Mesenchymal stem cell (in vitro differentiated cells and primary cell): ENCODE results near the gene DRICH1.
"Not testable (repeated sequence)": the region's sequence is repeated elsewhere in the genome, so short reads cannot be mapped to it uniquely, and the experiment has no call there.

Experiments used
- DNase-seq: peaks from one replicate; pipeline ENCODE4 v3.0.0-alpha.2; 2013
- H2AFZ ChIP-seq: one replicate; pipeline ENCODE4 v1.6.1; 2013; ENCODE audit warnings: low read depth, mild to moderate bottlenecking, control low read depth, inconsistent platforms, low read length, moderate library complexity
- H2AK5ac ChIP-seq: 2 replicates; pipeline ENCODE4 v1.6.1; 2013; ENCODE audit warnings: low read length, moderate library complexity, mild to moderate bottlenecking, inconsistent platforms; ENCODE audit not compliant: severe bottlenecking
- H2BK120ac ChIP-seq: one replicate; pipeline ENCODE4 v1.6.1; 2013; ENCODE audit warnings: low read depth, mild to moderate bottlenecking, inconsistent platforms, low read length, moderate library complexity
- H2BK12ac ChIP-seq, 2 experiments: one replicate each; pipeline ENCODE4 v1.6.1; 2013; ENCODE audit warnings: inconsistent platforms in 2 of 2, low read length in 2 of 2, mild to moderate bottlenecking in 2 of 2, moderate library complexity in 2 of 2, control low read depth in 1 of 2
- H2BK15ac ChIP-seq: one replicate; pipeline ENCODE4 v1.6.1; 2013; ENCODE audit warnings: mild to moderate bottlenecking, low read depth, inconsistent platforms; ENCODE audit not compliant: poor library complexity, severe bottlenecking
- H2BK5ac ChIP-seq: 2 replicates; pipeline ENCODE4 v1.6.1; 2013; ENCODE audit warnings: low read depth, mild to moderate bottlenecking, low read length, control low read depth, inconsistent platforms; ENCODE audit not compliant: poor library complexity, severe bottlenecking
- H3K14ac ChIP-seq, 2 experiments: one replicate each; pipeline ENCODE4 v1.6.1; 2013; ENCODE audit warnings: inconsistent platforms in 2 of 2, low read length in 2 of 2, control low read depth in 1 of 2, mild to moderate bottlenecking in 1 of 2, moderate library complexity in 1 of 2
- H3K18ac ChIP-seq, 2 experiments: one replicate each; pipeline ENCODE4 v1.6.1; 2013; ENCODE audit warnings: inconsistent platforms in 2 of 2, low read length in 2 of 2, control low read depth in 1 of 2, low read depth in 1 of 2, mild to moderate bottlenecking in 1 of 2
- H3K23ac ChIP-seq, 2 experiments: one replicate each; pipeline ENCODE4 v1.6.1; 2013; ENCODE audit warnings: inconsistent platforms in 2 of 2, low read length in 2 of 2, mild to moderate bottlenecking in 2 of 2, moderate library complexity in 2 of 2, control low read depth in 1 of 2
- H3K27ac ChIP-seq: 2 replicates; pipeline ENCODE4 v1.5.1; 2013; ENCODE audit warnings: mild to moderate bottlenecking, moderate library complexity, low read length, control low read depth, inconsistent platforms; ENCODE audit not compliant: poor library complexity, severe bottlenecking
- H3K27me3 ChIP-seq, 2 experiments: 2 replicates each; pipeline versions ENCODE4 v1.6.1 to v1.7.0; 2013; ENCODE audit warnings: low read length in 2 of 2, mild to moderate bottlenecking in 2 of 2, moderate library complexity in 2 of 2, control low read depth in 1 of 2, inconsistent platforms in 1 of 2; ENCODE audit not compliant: control insufficient read depth in 1 of 2, insufficient read depth in 1 of 2
- H3K36me3 ChIP-seq, 2 experiments: 2 replicates each; pipeline versions ENCODE4 v1.6.1 to v1.7.0; 2013; ENCODE audit warnings: low read length in 2 of 2, control low read depth in 1 of 2, inconsistent platforms in 1 of 2, low read depth in 1 of 2, mild to moderate bottlenecking in 1 of 2; ENCODE audit not compliant: insufficient read depth in 2 of 2, control insufficient read depth in 1 of 2
- H3K4ac ChIP-seq, 2 experiments: one replicate each; pipeline ENCODE4 v1.6.1; 2013; ENCODE audit warnings: inconsistent platforms in 2 of 2, low read length in 2 of 2, mild to moderate bottlenecking in 2 of 2, moderate library complexity in 2 of 2, control low read depth in 1 of 2, low read depth in 1 of 2
- H3K4me1 ChIP-seq: 2 replicates; pipeline ENCODE4 v1.6.1; 2013; ENCODE audit warnings: low read depth, low read length, control low read depth; ENCODE audit not compliant: control insufficient read depth, insufficient read depth
- H3K4me2 ChIP-seq: 2 replicates; pipeline ENCODE4 v1.6.1; 2013; ENCODE audit warnings: low read length, mild to moderate bottlenecking, inconsistent platforms; ENCODE audit not compliant: poor library complexity, severe bottlenecking
- H3K4me3 ChIP-seq, 2 experiments: 2 replicates each; pipeline versions ENCODE4 v1.5.1 to v1.7.0; 2013; ENCODE audit warnings: low read length in 2 of 2, mild to moderate bottlenecking in 2 of 2, control low read depth in 1 of 2, low read depth in 1 of 2; ENCODE audit not compliant: insufficient read depth in 1 of 2
- H3K79me1 ChIP-seq: replicated peaks from 2 replicates; pipeline ENCODE4 v1.6.1; 2013; ENCODE audit warnings: mild to moderate bottlenecking, control low read depth, low read length, inconsistent platforms; ENCODE audit not compliant: poor library complexity, severe bottlenecking
- H3K9ac ChIP-seq: 2 replicates; pipeline ENCODE4 v1.7.0; 2013; ENCODE audit warnings: mild to moderate bottlenecking, low read length, moderate library complexity
- H3K9me3 ChIP-seq: 2 replicates; pipeline ENCODE4 v1.7.0; 2013; ENCODE audit warnings: mild to moderate bottlenecking, low read length; ENCODE audit not compliant: control insufficient read depth
- H4K8ac ChIP-seq: one replicate; pipeline ENCODE4 v1.6.1; 2013; ENCODE audit warnings: inconsistent platforms, mild to moderate bottlenecking, low read length, moderate library complexity
- H4K91ac ChIP-seq: one replicate; pipeline ENCODE4 v1.6.1; 2013; ENCODE audit warnings: mild to moderate bottlenecking, low read length, inconsistent platforms
- WGBS: methylation state at CpG from one replicate; pipeline ENCODE4 v1.1.7; 2013; ENCODE audit warnings: mixed read lengths; 5-methylcytosine and 5-hydroxymethylcytosine counted together

The DRICH1 gene

DNA sequence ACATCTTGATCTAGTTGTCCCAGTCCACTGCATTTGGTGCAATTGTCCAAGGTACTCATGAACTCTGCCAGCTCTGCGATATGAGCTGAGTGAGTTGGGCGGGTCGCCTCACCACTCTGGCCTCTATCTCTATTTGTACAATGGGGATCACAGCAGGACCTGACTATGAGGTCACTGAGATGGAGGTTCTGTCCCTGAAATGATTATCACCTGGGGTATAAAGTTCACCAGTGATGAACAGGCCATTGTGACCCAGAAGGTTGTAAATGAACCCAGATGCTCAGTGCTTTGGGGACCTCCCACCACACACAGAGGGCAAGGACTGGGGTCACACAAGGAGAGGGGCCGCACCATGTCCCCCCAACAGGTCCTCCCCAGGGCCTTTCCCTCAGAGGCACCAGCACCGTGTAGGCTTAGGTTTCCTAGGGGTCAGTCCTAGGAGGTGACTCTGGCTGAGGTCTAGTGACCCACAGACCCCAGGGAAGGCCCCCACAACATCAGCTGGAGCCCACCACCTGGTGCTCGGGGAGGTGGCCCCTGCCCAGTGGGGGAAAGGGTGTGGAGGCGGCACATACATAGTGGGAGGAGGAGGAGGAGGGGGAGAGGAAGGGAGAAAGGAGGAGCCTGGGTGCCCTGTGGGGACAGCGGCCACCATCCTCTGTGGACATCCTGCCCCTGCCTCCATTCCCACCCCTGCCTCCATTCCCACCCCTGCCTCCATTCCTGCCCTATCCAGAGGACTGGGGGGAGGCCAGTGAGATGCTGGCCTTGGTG is 27.0 kb downstream of the DRICH1 start:
- Histone ChIP-seq H3K79me1 (no peaks in the 10 kb centered on the region), H2BK15ac (no peak overlapping the region), H3K4me3 (no peak overlapping the region), H4K8ac (no peak overlapping the region), H3K18ac (no peak overlapping the region), H3K36me3 (no peaks in the 10 kb centered on the region), H3K14ac (no peak overlapping the region), H3K4me2 (no peak overlapping the region), H2BK12ac (no peak overlapping the region), H2AK5ac (no peak overlapping the region), H3K23ac (no peak overlapping the region), H3K27me3 (peaks cover 19 to 23% of the 10 kb centered on the region in 2 experiments), H3K9ac (no peak overlapping the region), H4K91ac (no peak overlapping the region), H3K4me1 (no peaks in the 10 kb centered on the region), H2AFZ (no peak overlapping the region), H2BK5ac (no peak overlapping the region), H3K27ac (no peak overlapping the region), H2BK120ac (no peak overlapping the region), H3K9me3 (no peaks in the 10 kb centered on the region), H3K4ac (no peak overlapping the region)
- 74% methylated on average over 6 of the region's 8 CpGs for WGBS
- no peak for DNase-seq

DNA sequence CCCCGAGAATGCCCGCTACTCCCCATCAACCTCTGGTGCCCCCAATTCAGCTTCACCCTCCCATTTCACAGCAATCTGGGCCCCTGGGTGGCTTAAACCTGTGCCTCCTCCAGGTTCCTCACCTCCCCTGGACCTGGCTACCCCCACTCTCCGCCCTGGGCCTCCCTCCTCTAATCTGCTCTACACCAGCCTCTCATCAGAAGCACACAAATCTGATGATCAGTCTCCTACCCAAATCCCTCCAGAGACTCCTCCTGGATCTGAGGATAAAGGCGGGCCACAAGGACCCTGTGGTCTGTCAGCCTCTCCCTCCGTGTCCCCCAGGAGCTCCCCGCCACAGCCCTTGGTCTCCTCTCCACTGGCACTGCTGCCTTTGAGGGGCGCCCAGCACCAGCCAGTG is 28.9 kb downstream of the DRICH1 start:
- H3K4ac ChIP-seq = no peak overlapping the region
- H3K9ac ChIP-seq = no peak overlapping the region
- H2BK120ac ChIP-seq = no peak overlapping the region
- H4K8ac ChIP-seq = no peak overlapping the region
- no peak for DNase-seq
- no peak overlapping the region for H3K4me2 ChIP-seq
- no peaks in the 10 kb centered on the region for H3K36me3 ChIP-seq
- no peak overlapping the region for H3K14ac ChIP-seq
- no peaks in the 10 kb centered on the region for H3K4me1 ChIP-seq
- no peak overlapping the region for H2BK15ac ChIP-seq
- no peak overlapping the region for H3K18ac ChIP-seq
- H2AK5ac ChIP-seq = no peak overlapping the region
- H2AFZ ChIP-seq = no peak overlapping the region
- H3K23ac ChIP-seq = no peak overlapping the region
- no peaks in the 10 kb centered on the region for H3K9me3 ChIP-seq
- no peak overlapping the region for H3K27ac ChIP-seq
- H4K91ac ChIP-seq = no peak overlapping the region
- H2BK12ac ChIP-seq = no peak overlapping the region
- WGBS = 86% methylated on average over 7 of the region's 7 CpGs
- H3K79me1 ChIP-seq = no peaks in the 10 kb centered on the region
- H3K4me3 ChIP-seq = no peak overlapping the region
- peaks cover 19 to 25% of the 10 kb centered on the region in 2 experiments for H3K27me3 ChIP-seq
- no peak overlapping the region for H2BK5ac ChIP-seq

DNA sequence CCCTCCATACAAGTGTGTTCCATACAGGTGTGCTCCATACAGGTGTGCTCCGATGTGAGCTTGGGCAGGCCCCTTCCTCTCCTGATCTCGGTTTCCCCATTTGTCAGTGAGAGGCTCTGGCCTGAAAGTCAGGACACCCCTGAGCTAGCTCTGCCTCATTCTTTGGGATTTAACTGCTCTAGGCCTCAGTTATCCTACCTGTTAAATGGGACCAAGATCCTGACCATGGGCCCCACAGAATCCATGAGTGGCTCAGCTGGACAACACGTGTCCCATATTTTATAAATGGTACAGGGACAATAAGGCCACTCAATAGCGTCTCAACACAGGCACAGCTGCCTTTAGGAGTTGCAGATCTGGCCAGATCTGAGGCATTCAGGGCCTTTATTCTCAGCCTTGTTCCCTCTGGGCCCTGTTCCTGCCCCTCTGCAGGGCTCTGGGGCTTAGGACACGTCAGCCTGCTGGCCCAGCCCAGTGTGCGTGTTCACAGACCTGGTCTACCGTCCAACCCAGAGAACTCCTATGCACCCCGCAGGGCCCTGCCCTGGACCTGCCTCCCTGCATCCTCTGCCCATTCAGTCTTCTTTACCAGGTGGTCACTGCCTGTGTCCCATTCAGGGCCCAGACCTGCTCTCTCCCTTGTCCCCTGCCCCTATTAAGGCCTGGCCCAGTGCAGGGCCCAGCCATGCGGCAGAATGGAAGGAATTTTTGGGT is 33.2 kb downstream of the DRICH1 start:
- 88% methylated on average over 8 of the region's 9 CpGs for WGBS
- Histone ChIP-seq H3K27me3 (peaks cover 15 to 21% of the 10 kb centered on the region in 2 experiments), H3K4ac (no peak overlapping the region), H2BK12ac (no peak overlapping the region), H3K4me2 (no peak overlapping the region), H2BK5ac (no peak overlapping the region), H3K9ac (no peak overlapping the region), H2BK15ac (no peak overlapping the region), H3K79me1 (no peaks in the 10 kb centered on the region), H4K91ac (peak overlapping the region; percentile 15), H2BK120ac (no peak overlapping the region), H3K14ac (no peak overlapping the region), H3K9me3 (no peaks in the 10 kb centered on the region), H3K4me3 (no peak overlapping the region), H3K36me3 (no peaks in the 10 kb centered on the region), H4K8ac (no peak overlapping the region), H3K27ac (no peak overlapping the region), H3K23ac (no peak overlapping the region), H3K18ac (no peak overlapping the region), H2AFZ (no peak overlapping the region), H3K4me1 (no peaks in the 10 kb centered on the region), H2AK5ac (no peak overlapping the region)
- DNase-seq = no peak

GRCh38 chr22:23597576-23598268 is 34.4 kb downstream of the DRICH1 start:
- not testable (repeated sequence) for H3K4ac ChIP-seq, H2AK5ac ChIP-seq, H3K14ac ChIP-seq, H3K4me3 ChIP-seq, H3K36me3 ChIP-seq, H4K91ac ChIP-seq, H3K4me1 ChIP-seq, H2BK12ac ChIP-seq, H3K23ac ChIP-seq, H2AFZ ChIP-seq, H2BK120ac ChIP-seq, H4K8ac ChIP-seq, H3K9ac ChIP-seq, H3K9me3 ChIP-seq, H2BK15ac ChIP-seq, H3K4me2 ChIP-seq, H3K79me1 ChIP-seq, H2BK5ac ChIP-seq, DNase-seq, H3K27ac ChIP-seq, H3K18ac ChIP-seq
- 100% methylated on average over 1 of the region's 7 CpGs for WGBS
- peaks cover 6 to 14% of the 10 kb centered on the region in 2 experiments for H3K27me3 ChIP-seq
